ENCODE results near the gene TCAF1. TPM values are rescaled to one million over a fixed set of nuclear protein-coding genes. Genes with fewer than 3 reads are reported as not detected.
"Not testable (repeated sequence)": the region's sequence is repeated elsewhere in the genome, so short reads cannot be mapped to it uniquely, and the experiment has no call there.

TCAF1 gene
- total RNA-seq, 4 donors from 2014 or later = 8.6 to 38.6 (median 33.1) TPM

- intact Hi-C loops (cut with DNase I; ENCODE audit: low total_unique reads) (loop anchor here (10.0 kb wide), 1 partner anchor 1045 kb away; no protein-coding TSS in a partner anchor), in situ Hi-C loops (cut with MboI; ENCODE audit: low pct_ligation_motif_present in 1 of 4, low pct_unique_long_range_greater_than_20kb in 1 of 4, low sequenced_read_pairs in 3 of 4) (no loop called here)
- Histone ChIP-seq H3K36me3 (peaks cover 0 to 6% (median 2%) of the 10 kb centered on the region in 4 donors), H3K4me1 (no peaks in the 10 kb centered on the region), H3K27me3 (no peaks in the 10 kb centered on the region), H3K4me3 (no peak overlapping the region), H3K27ac (no peak overlapping the region), H3K9me3 (peaks cover 0 to 3% of the 10 kb centered on the region in 2 donors)
- TF ChIP-seq CTCF (IDR thresholded peaks at IDR 0.05) (no peak), POLR2A (IDR thresholded peaks at IDR 0.05) (no peak), POLR2AphosphoS5 (IDR thresholded peaks at IDR 0.05) (no peak), EP300 (IDR thresholded peaks at IDR 0.05; ENCODE audit: low read depth) (no peak)
- DNase-seq = no peak
- 82 to 88% methylated on average over 3 of the region's 3 CpGs for WGBS, 2 donors (ENCODE audit: low coverage in 1 of 2)
Measured at GRCh38 chr7:143849785-143850479, 52.0 kb downstream of the TCAF1 start.

DNA sequence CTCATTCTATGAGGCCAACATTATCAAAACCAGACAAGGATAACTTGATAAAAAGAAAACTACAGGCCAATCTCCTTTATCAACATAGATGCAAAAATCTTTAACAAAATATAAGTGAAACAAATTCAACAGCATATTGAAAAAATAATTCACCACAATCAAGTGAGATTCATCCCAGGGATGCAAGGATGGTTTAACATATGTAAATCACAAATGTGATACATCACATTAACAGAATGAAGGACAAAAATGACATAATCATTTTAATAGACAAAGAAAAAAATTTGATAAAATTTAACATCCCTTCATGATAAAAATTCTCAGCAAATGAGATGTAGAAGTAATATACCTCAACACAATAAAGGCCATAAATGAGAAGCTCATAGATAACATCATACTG lies 53.8 kb downstream of the TCAF1 start:
- intact Hi-C loops (cut with DNase I; ENCODE audit: low total_unique reads) = no loop called here
- Histone ChIP-seq H3K27me3 (no peaks in the 10 kb centered on the region), H3K4me3 (no peak overlapping the region), H3K4me1 (no peaks in the 10 kb centered on the region), H3K27ac (no peak overlapping the region), H3K9me3 (peaks cover 0 to 3% of the 10 kb centered on the region in 2 donors), H3K36me3 (peaks cover 0 to 6% (median 2%) of the 10 kb centered on the region in 4 donors)
- no peak for DNase-seq
- TF ChIP-seq POLR2AphosphoS5 (IDR thresholded peaks at IDR 0.05) (no peak), EP300 (IDR thresholded peaks at IDR 0.05; ENCODE audit: low read depth) (no peak), CTCF (IDR thresholded peaks at IDR 0.05) (no peak), POLR2A (IDR thresholded peaks at IDR 0.05) (no peak)
- in situ Hi-C loops (cut with MboI; ENCODE audit: low pct_ligation_motif_present in 1 of 4, low pct_unique_long_range_greater_than_20kb in 1 of 4, low sequenced_read_pairs in 3 of 4) = no loop called here

- in situ Hi-C loops (cut with MboI; ENCODE audit: low pct_ligation_motif_present in 1 of 4, low pct_unique_long_range_greater_than_20kb in 1 of 4, low sequenced_read_pairs in 3 of 4) (no loop called here), intact Hi-C loops (cut with DNase I; ENCODE audit: low total_unique reads) (no loop called here)
- Histone ChIP-seq H3K27ac (no peak overlapping the region), H3K27me3 (no peaks in the 10 kb centered on the region), H3K4me1 (no peaks in the 10 kb centered on the region), H3K4me3 (no peak overlapping the region), H3K36me3 (peaks cover 0 to 6% (median 2%) of the 10 kb centered on the region in 4 donors), H3K9me3 (peaks cover 0 to 3% of the 10 kb centered on the region in 2 donors)
- DNase-seq = no peak
- WGBS, 2 donors (ENCODE audit: low coverage in 1 of 2) = 93 to 94% methylated on average over 2 of the region's 2 CpGs
- TF ChIP-seq POLR2A (IDR thresholded peaks at IDR 0.05) = no peak
- TF ChIP-seq POLR2AphosphoS5 (IDR thresholded peaks at IDR 0.05) = no peak
Measured at GRCh38 chr7:143846692-143847091, 55.3 kb downstream of the TCAF1 start.

DNA sequence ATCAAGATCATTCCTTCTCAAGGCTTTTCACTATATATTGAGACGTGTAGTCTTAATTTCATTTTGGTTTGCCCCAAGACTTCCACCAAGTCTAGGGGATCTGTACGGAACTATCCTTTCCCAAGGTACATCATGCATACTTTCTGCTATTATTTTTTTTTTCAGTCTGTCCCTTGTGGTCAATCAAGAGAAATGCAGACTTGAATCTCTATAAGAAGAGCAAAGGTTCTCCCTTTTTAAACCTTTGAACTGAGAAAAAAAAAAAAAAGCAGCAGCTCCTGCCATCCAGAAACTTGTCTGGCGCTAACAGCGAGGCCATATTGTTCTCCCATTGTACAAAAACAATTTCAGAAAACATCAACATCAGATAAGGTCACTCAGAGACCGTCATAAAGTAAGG lies 60.3 kb downstream of the TCAF1 start:
- H3K27ac ChIP-seq; DNase-seq; H3K27me3 ChIP-seq; H3K9me3 ChIP-seq; H3K4me3 ChIP-seq; intact Hi-C loops (cut with DNase I; ENCODE audit: low total_unique reads); H3K4me1 ChIP-seq; H3K36me3 ChIP-seq; in situ Hi-C loops (cut with MboI; ENCODE audit: low pct_ligation_motif_present in 1 of 4, low pct_unique_long_range_greater_than_20kb in 1 of 4, low sequenced_read_pairs in 3 of 4): not testable (repeated sequence)
- 58 to 67% methylated on average over 2 of the region's 5 CpGs for WGBS, 2 donors (ENCODE audit: low coverage in 1 of 2)
- TF ChIP-seq CTCF (IDR thresholded peaks at IDR 0.05) = peak in 2 of 5 experiments; percentile 24 to 33

DNA sequence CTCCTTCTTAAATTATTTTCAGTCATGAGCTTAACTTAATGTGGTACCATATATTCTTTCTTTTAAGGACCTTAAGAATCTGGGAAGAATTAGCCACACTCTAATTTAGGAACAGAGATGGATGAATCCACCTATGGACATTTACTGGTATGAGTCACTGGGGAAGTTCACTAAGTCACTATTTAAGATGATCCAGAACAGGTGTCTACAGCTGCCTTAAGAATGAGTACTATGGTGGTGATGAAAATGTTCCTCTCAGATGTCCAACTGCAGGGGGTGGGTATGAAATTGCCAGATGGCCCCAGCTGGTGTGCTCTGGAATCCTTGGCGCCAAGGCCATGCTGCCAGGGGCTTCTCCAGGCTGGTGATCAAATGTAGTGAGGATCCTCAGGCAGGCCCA lies 61.9 kb downstream of the TCAF1 start:
- H3K27ac ChIP-seq; H3K4me1 ChIP-seq; H3K27me3 ChIP-seq; H3K36me3 ChIP-seq; H3K4me3 ChIP-seq; H3K9me3 ChIP-seq; in situ Hi-C loops (cut with MboI; ENCODE audit: low pct_ligation_motif_present in 1 of 4, low pct_unique_long_range_greater_than_20kb in 1 of 4, low sequenced_read_pairs in 3 of 4); intact Hi-C loops (cut with DNase I; ENCODE audit: low total_unique reads); DNase-seq: not testable (repeated sequence)
- no CpG with 5 or more reads among the region's 1 CpG for WGBS, 2 donors (ENCODE audit: low coverage in 1 of 2)

Measured in transverse colon (tissue), 4 donors.